Suppressor macrophage treated with lipopolysaccharide for 4 hours (primary cell): Measurements from ENCODE around the gene MICU1.
"Not testable (repeated sequence)": the region's sequence is repeated elsewhere in the genome, so short reads cannot be mapped to it uniquely, and the experiment has no call there.

ENCODE experiments used
- DNase-seq: peaks from one replicate; pipeline ENCODE4 v3.0.0-alpha.2; 2020

The MICU1 gene

GRCh38 chr10:72625608-72626443 lies at the start of gene MICU1:
Gene MICU1, minus strand, starts transcription at chr10:72626079. Its CDS starts 59,286 bp downstream, at chr10:72566793.
- DNase-seq: peak; percentile 98

GRCh38 chr10:72674174-72674573 lies 48.3 kb upstream of the MICU1 start:
- not testable (repeated sequence) for DNase-seq

- DNase-seq: no peak
These were observed 47.4 kb upstream of the MICU1 start for GRCh38 chr10:72673280-72673679.

- DNase-seq: no peak
These were observed 41.5 kb upstream of the MICU1 start for GRCh38 chr10:72667207-72667864.

GRCh38 chr10:72665925-72666324 lies 40.0 kb upstream of the MICU1 start:
- no peak for DNase-seq

GRCh38 chr10:72663971-72664370 lies 38.1 kb upstream of the MICU1 start:
- peak; percentile 16 for DNase-seq

GRCh38 chr10:72661431-72661830 lies 35.6 kb upstream of the MICU1 start:
- DNase-seq: no peak

GRCh38 chr10:72660220-72660619 lies 34.3 kb upstream of the MICU1 start:
- DNase-seq: no peak

- no peak for DNase-seq
These were observed 33.8 kb upstream of the MICU1 start for GRCh38 chr10:72659694-72660093.

- no peak for DNase-seq
These were observed 33.0 kb upstream of the MICU1 start for GRCh38 chr10:72658696-72659400.

GRCh38 chr10:72654720-72655119 lies 28.8 kb upstream of the MICU1 start:
- DNase-seq: no peak

- no peak for DNase-seq
These were observed 27.7 kb upstream of the MICU1 start for GRCh38 chr10:72653383-72654096.

- DNase-seq: peak; percentile 69
These were observed 23.4 kb upstream of the MICU1 start for GRCh38 chr10:72649291-72649690.

- DNase-seq: no peak
These were observed 22.4 kb upstream of the MICU1 start for GRCh38 chr10:72648301-72648700.

GRCh38 chr10:72646971-72647370 lies 21.1 kb upstream of the MICU1 start:
- not testable (repeated sequence) for DNase-seq

- no peak for DNase-seq
These were observed 19.5 kb upstream of the MICU1 start for GRCh38 chr10:72645263-72645858.

- DNase-seq: no peak
These were observed 16.4 kb upstream of the MICU1 start for GRCh38 chr10:72642318-72642717.

- DNase-seq: peak; percentile 20
These were observed 13.6 kb upstream of the MICU1 start for GRCh38 chr10:72639441-72639873.

- DNase-seq: no peak
These were observed 12.9 kb upstream of the MICU1 start for GRCh38 chr10:72638586-72639440.

GRCh38 chr10:72637398-72637857 lies 11.5 kb upstream of the MICU1 start:
- DNase-seq: peak; percentile 93

GRCh38 chr10:72630144-72630543 lies 4.3 kb upstream of the MICU1 start:
- DNase-seq: no peak

GRCh38 chr10:72626444-72626754 lies 520 bp upstream of the MICU1 start:
- DNase-seq: no peak
